Measurements from ENCODE around the gene GAS2L2.
"Not testable (repeated sequence)": the region's sequence is repeated elsewhere in the genome, so short reads cannot be mapped to it uniquely, and the experiment has no call there.

GAS2L2 gene

DNA sequence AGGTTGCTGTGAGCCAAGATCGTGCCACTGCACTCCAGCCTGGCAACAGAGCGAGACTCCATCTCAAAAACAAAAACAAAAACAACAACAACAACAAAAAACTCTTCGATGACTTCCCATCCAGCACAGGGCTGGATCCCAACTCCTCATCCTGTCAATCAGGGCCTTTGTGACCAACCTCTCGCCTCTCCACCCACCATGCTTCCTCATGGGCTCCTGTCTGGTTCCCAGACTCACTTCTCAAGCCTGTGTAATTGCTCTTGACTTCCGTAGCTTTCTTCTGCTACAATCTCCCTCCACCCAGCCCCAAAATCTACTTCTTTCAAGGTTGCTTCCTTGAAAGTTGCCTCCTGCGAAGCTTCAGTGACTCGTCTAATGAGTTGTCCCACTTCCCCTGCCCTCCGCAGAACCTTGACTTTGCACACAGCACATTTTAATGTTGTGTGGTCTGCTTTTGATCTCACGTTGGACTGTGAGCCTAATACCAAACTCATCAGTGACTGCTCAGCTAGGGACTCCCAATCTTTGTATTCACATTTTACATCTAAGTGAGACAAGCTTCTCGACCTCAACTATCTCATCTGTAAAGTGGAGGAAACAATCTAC is 22.5 kb downstream of the GAS2L2 start:
- FAIRE-seq (no peak), DNase-seq (ENCODE audit: low spot score) (no peak)

GRCh38 chr17:35729405-35729833 is 23.6 kb downstream of the GAS2L2 start:
- FAIRE-seq (no peak), DNase-seq (ENCODE audit: low spot score) (no peak)

DNA sequence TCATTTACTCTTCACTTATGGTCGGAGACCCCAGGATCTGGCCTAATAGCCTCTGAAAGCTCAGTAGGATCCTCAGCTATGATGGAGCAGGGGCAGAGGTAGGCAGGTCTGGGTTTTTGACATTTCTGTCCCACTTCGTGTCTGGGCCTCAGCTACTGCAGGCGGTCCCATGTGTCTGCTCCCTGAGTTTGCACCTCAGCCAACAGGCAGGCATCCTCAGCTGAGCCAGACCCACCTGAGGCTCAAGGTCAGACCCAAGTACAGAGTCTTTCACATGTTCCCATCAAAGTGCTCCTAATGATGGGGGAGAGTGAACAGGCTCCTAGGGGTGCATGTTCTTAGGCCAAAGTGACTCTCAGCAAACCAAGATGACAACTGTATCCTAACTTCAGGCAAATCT is 24.5 kb downstream of the GAS2L2 start:
- DNase-seq (ENCODE audit: low spot score) (no peak), FAIRE-seq (no peak)

GRCh38 chr17:35727635-35728034 is 25.4 kb downstream of the GAS2L2 start:
- no peak for DNase-seq (ENCODE audit: low spot score)
- FAIRE-seq = no peak

DNA sequence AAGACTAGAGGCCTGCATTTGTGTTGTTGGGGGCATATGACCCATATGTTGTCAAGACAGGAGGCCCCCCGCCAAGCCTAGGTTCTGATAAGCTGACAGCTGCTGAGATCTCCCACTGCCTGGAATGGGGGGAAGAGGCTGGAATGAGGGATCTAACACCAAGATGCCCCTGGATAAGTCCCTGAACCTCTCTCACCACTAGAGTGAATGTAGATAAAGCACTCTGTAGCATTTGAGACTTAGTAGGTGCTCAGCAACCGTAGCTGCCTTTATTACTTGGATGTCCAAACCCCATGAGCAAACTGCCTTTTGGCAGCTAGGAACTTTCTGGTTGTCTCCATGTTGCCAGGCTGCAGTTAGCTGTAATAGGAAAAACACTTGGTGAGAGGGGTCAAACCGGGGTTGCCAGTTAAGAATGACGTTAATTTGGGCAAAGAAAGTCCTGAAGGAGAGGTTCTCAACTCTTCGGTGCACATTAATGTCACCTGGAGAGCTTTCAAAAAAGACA is 26.0 kb downstream of the GAS2L2 start:
- FAIRE-seq (no peak), DNase-seq (ENCODE audit: low spot score) (no peak)

- FAIRE-seq (no peak), DNase-seq (ENCODE audit: low spot score) (no peak)
Measured at GRCh38 chr17:35726127-35726952, 26.7 kb downstream of the GAS2L2 start.

DNA sequence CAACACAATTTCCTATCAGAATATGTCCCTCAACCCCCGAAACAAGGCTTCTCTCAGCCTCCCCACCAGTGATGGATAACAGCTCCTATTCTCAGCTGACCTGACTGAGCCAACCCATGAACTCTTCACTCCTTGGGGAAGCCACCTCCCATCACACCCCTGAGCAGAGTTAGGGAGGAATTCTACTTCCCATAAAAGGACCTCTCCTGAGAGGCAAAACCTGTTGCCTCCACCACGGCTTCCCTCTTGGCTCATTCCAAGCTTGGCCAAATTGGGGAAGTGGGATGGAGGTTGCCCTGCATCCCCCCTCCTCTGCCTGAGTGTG is 27.3 kb downstream of the GAS2L2 start:
- no peak for FAIRE-seq
- DNase-seq (ENCODE audit: low spot score) = no peak

GRCh38 chr17:35725058-35725457 is 28.0 kb downstream of the GAS2L2 start:
- FAIRE-seq = no peak
- DNase-seq (ENCODE audit: low spot score) = no peak

DNA sequence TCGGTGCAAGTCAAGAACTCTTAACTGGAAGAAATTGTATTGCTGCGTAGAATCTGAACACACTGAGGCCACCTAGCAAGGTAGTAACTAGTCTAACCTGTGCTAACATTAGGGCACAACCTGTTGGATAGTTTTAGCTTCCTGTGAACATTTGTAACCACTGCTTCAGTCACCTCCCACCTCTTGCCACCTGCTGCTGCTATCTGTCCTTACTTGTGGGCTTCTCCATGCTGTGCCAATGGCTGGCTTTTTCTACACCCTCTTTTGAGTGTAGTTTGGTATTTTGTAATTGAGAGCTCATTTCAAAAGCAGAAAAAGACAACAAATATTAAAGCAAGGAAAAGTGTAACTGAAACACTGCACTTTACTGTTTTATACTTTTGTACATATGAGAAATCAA is 29.3 kb downstream of the GAS2L2 start:
- DNase-seq (ENCODE audit: low spot score) (no peak), FAIRE-seq (no peak)

- DNase-seq (ENCODE audit: low spot score) (no peak), FAIRE-seq (no peak)
Measured at GRCh38 chr17:35717475-35717874, 35.6 kb downstream of the GAS2L2 start.

DNA sequence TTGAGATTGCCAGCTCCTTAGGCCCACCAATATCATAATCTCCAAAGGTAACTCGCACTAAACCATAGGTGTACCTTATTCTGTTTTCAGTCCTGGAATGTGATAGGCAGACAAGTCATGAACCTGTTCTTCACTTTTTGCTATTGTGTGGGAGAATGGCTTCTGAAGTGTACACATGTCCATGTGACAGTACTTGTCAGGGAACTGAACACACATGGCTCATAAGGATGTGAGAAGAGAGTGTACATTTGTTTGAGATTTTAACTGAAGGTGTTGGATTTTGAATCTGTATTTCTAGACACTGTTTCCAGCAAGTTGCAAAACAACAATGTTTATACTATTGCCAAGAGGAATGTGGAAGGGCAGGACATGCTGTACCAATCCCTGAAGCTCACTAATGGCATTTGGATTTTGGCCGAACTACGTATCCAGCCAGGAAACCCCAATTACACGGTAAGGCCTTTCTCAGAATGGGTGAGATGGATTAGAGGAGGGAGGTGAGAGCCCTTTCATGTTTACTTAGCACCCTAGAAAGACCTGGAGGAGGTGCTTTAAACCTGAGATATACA is 36.1 kb downstream of the GAS2L2 start:
- FAIRE-seq (no peak), DNase-seq (ENCODE audit: low spot score) (no peak)

GRCh38 chr17:35716173-35716572 is 36.9 kb downstream of the GAS2L2 start:
- no peak for DNase-seq (ENCODE audit: low spot score)
- no peak for FAIRE-seq

DNA sequence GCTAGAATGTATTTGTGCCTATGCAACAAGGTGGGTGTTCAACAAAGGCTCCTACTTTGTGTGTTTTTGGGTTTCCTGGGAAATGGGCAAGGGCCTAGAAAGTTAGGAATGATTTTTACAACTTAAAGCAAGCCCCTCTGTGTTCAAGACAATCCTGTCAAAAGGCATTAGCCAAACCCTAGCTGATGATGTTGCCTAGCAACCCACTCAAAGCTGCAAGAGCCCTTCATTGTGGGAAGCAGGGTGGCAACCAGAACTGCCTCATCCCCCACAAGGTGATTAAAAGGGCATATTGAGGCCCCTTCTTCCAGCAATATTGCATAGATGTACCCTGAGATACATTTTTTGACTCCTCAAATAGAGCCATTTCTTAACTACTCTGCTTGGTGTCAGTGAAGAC is 37.6 kb downstream of the GAS2L2 start:
- no peak for FAIRE-seq
- no peak for DNase-seq (ENCODE audit: low spot score)

DNA sequence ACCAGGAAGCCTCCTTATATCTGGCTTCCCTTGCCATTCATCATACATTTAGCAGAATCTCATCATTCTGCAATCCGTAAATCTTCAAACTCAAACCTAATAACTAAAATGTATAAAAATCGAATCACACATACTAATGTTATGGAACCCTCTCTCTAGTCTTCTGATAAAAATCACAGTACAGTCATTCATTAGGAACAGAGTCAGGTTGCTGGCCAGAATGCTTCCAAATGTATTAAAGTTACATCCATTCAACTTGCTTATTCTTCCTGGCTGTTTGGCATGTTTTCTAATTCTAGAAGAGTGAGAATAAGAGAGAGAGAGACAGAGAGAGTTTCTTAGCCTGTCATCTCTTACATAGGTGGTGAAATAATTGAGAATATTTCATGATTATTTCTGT is 38.1 kb downstream of the GAS2L2 start:
- no peak for DNase-seq (ENCODE audit: low spot score)
- no peak for FAIRE-seq

DNA sequence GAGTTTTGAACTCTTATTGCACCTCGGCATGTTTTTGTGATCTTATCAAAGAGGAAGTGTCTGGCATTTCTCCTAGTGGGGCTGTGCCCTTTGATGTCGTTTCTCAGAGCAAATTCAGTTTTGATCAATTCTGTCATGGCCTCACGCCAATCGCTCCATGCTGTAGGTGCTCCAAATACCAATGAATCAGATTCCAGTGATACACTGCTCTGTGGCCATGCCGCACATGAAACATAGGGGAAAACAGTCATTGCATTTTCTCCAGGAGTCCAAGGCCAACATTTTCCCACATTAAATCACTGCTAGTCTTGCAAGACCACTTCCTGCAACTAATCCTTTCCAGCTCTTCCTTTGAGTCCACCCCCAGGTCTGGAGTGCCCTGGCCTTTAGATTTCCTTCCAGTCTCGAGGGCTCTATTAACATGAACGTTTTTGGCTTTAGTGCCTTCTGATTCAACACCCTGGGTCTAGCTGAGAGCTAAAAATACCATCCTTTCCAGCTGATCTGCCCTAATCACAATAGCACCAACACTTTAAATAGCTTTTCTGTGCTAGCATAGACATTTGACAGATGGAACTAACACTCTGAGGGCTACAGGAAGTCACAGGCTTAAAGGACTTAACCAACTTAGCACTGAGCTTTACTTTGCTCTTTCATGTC is 39.8 kb downstream of the GAS2L2 start:
- DNase-seq (ENCODE audit: low spot score) (no peak), FAIRE-seq (no peak)

- DNase-seq (ENCODE audit: low spot score) (no peak), FAIRE-seq (no peak)
Measured at GRCh38 chr17:35710950-35711349, 42.1 kb downstream of the GAS2L2 start.

DNA sequence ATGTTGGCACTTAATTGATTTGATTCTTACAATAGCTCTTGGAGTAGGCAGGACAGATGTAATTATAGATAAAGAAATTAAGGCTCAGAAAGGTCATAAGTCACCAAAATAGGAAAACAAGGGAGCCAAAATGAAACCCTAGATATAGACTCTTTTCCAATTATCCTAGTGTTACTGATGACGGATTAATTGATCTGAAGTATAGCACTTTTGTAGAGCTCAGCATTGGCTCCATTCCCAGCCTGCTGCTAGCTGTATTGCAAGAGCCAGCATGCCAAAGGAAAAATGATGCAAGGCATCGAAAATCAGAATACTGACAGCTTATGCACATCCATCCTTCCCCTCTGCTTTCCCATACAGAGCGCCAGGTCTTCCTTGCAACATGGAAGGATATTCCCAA is 43.2 kb downstream of the GAS2L2 start:
- no peak for FAIRE-seq
- DNase-seq (ENCODE audit: low spot score) = no peak

GRCh38 chr17:35708951-35709350 is 44.1 kb downstream of the GAS2L2 start:
- FAIRE-seq = no peak

DNA sequence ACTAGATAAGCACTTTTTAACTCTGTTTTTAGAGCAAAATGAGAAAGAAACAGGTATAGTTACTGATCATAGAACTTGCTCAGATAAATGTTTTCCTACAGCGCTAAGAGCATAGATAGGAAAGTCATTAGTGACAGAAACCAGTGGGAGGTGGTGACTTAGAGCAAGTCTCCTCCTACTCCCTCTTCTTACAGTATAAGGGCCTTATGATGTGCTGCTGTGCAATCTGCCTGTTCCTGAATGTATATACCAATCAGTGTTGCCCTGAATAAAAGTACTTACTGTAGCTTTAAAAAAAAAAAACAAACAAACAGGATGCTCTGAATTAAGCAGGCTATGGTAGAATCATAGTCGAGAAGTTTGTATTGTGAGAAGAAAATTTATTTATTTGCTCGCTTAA is 44.9 kb downstream of the GAS2L2 start:
- DNase-seq (ENCODE audit: low spot score) = no peak

More at GRCh38 chr17:35708951-35709350, 44.1 kb downstream of the GAS2L2 start:
- no peak for DNase-seq (ENCODE audit: low spot score)

DNA sequence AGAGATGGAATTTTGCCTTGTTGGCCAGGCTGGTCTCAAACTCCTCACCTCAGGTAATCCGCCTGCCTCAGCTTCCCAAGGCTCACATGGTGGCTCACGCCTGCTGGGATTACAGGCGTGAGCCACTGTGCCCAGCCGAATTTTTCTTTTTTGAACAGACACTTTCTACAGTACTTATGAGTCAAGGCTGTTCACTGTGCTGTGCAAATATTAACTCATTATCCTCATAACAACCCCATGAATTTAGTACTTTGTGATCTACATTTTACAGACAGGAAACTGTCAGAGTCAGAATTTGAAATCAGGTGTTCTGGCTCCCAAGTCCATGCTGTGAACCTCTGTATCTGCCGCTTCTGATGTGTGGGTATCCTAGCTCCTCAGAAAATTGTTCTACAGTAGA is 47.3 kb downstream of the GAS2L2 start:
- FAIRE-seq (no peak), DNase-seq (ENCODE audit: low spot score) (no peak)

More for the DNA sequence above, 44.9 kb downstream of the GAS2L2 start:
- no peak for FAIRE-seq

DNA sequence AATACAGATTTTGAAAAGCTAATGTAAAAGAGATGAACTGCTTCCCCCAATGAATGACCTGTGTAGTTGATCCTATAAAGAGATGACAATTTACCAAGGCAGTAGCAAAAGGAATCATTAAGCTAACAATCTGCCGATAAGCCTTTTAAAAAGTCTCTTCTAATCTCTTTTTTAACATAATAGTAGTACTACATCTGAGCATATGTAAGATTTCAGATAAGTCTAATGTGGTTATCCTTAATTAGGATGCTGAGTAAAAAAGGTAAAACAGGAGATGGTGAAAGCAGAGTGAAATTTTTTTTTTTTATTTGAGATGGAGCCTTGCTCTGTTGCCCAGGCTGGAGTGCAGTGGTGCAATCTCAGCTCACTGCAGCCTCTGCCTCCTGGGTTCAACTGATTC is 47.8 kb downstream of the GAS2L2 start:
- DNase-seq (ENCODE audit: low spot score) = no peak
- FAIRE-seq = no peak

GRCh38 chr17:35703308-35703707 is 49.7 kb downstream of the GAS2L2 start:
- DNase-seq (ENCODE audit: low spot score); FAIRE-seq: not testable (repeated sequence)
